Muscle layer of duodenum (tissue), 2 donors: ENCODE measurements around the gene RECK.
A peak's percentile ranks its signal among the peaks of the same experiment; 100 is the strongest.

Experiments used
- H3K27ac ChIP-seq: one replicate; pipeline ENCODE4 v1.7.0; 2013; ENCODE audit warnings: mild to moderate bottlenecking, low read length
- H3K27me3 ChIP-seq: one replicate; pipeline ENCODE4 v1.7.0; 2013; ENCODE audit warnings: low read depth, mild to moderate bottlenecking, control low read depth, low read length
- H3K36me3 ChIP-seq, 2 donors: one replicate each; pipeline ENCODE4 v1.7.0; 2013; ENCODE audit warnings: low read length in 2 of 2, control low read depth in 1 of 2, mild to moderate bottlenecking in 1 of 2; ENCODE audit not compliant: insufficient read depth in 2 of 2, control insufficient read depth in 1 of 2
- H3K4me1 ChIP-seq, 2 donors: one replicate each; pipeline ENCODE4 v1.7.0; 2013; ENCODE audit warnings: low read length in 2 of 2, mild to moderate bottlenecking in 2 of 2, control low read depth in 1 of 2, moderate library complexity in 1 of 2; ENCODE audit not compliant: insufficient read depth in 2 of 2, control insufficient read depth in 1 of 2
- H3K4me3 ChIP-seq, 2 donors: one replicate each; pipeline ENCODE4 v1.7.0; 2013; ENCODE audit warnings: low read length in 2 of 2, low read depth in 1 of 2, mild to moderate bottlenecking in 1 of 2
- H3K9me3 ChIP-seq, 2 donors: one replicate each; pipeline ENCODE4 v1.7.0; 2013; ENCODE audit warnings: low read length in 2 of 2, control low read depth in 1 of 2, mild to moderate bottlenecking in 1 of 2; ENCODE audit not compliant: control insufficient read depth in 1 of 2
- donor health status: healthy.

The RECK gene

GRCh38 chr9:36141761-36142160 lies 105.0 kb downstream of the RECK start:
- peak overlapping the region; percentile 87 for H3K27ac ChIP-seq
- no peaks in the 10 kb centered on the region for H3K36me3 ChIP-seq
- H3K4me3 ChIP-seq, result peak overlapping the region in 1 of 2 donors; percentile 48
- H3K9me3 ChIP-seq, result no peaks in the 10 kb centered on the region
- H3K4me1 ChIP-seq, result peaks cover 40 to 77% of the 10 kb centered on the region in 2 donors
- no peaks in the 10 kb centered on the region for H3K27me3 ChIP-seq

DNA sequence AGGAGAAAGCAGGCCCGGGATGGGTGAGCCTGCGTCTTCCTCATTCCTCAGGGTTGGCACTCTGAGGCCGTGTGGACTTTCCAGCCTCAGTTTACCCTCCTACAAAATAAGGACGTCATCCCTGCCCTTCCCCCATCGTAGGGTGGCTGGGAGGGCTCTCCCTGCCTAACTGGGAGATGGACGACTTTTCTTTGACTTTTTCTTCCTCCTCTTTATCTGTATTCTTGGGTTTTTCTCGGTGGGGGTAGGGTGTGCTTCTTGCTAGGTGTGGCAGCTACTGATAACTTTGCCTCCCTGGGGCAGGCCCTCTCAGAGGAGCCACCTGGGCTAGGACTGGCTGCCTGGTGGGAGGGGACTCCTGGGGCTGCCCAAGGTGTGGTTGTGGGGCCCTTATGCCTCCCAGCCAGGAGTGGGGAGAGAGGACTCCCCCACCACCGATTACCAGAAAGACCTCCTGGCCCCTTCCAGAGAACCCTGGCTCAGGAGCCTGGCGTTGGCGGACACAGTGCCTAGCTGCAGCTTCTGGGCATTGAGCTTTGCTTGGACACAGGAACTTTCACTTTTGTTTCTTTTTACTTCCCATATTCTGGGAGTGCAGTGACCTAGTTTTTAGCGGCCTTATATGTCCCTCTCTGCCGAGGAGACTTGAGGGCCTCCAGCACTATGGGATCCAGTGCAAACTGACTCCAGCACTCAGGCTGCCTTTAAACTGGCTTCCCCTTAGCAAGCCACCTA lies 106.0 kb downstream of the RECK start:
- Histone ChIP-seq H3K27me3 (no peaks in the 10 kb centered on the region), H3K4me1 (peaks cover 42 to 85% of the 10 kb centered on the region in 2 donors), H3K9me3 (no peaks in the 10 kb centered on the region), H3K27ac (peak overlapping the region; percentile 87), H3K4me3 (peak overlapping the region; percentile 48 to 52), H3K36me3 (no peaks in the 10 kb centered on the region)

- Histone ChIP-seq H3K36me3 (no peaks in the 10 kb centered on the region), H3K4me1 (peaks cover 46 to 85% of the 10 kb centered on the region in 2 donors), H3K4me3 (peak overlapping the region; percentile 48 to 52), H3K9me3 (no peaks in the 10 kb centered on the region), H3K27me3 (no peaks in the 10 kb centered on the region), H3K27ac (peak overlapping the region; percentile 87)
Observed at GRCh38 chr9:36143245-36143641, 106.5 kb downstream of the RECK start.

DNA sequence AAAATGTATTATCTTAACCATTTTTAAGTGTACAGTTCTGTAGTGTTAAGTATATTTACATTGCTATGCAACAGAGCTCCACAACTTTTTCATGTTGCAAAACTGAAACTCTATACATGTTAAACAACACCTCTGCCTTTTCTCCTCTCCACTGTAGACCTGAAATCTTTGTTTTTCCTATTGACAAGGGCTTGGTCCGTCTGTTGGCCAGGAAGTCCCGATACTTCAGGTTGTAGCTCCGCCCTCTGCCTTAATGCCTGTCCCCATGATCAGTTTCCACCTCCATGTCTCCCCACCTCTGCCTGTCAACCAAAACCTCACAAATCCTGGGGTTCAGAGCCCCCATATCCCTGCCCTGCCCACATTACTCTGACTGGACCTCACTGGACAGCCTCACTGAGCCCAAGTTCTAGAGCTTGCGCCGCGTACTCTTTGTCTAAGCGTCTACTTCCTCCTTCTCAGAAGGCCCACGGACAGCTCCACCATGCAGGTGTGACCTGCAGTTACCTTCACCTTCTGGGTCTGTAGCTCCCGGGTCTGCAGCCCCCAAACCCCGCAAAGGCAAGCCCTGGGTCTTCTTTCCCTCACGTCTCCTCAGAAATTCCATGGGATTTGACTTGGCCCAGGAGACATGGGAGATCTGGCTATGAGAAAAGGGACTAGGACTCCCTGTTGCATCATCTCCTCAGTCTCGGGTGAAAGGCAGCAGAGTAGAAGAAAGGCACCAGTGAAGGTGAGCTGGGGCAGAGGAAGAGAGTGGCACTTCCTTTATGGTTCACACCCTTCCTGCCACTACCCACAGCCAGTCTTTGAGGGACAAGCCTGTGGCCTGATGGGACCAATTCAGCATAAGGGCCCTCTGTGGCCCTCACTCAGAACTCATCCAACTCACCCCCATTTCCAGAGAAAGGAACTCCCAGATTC lies 107.9 kb downstream of the RECK start:
- Histone ChIP-seq H3K36me3 (peaks cover 0 to 5% of the 10 kb centered on the region in 2 donors), H3K4me1 (peaks cover 54 to 85% of the 10 kb centered on the region in 2 donors)

GRCh38 chr9:36145970-36146369 lies 109.3 kb downstream of the RECK start:
- Histone ChIP-seq H3K27me3 (no peaks in the 10 kb centered on the region), H3K9me3 (no peaks in the 10 kb centered on the region), H3K36me3 (peaks cover 0 to 5% of the 10 kb centered on the region in 2 donors), H3K4me1 (peaks cover 45 to 82% of the 10 kb centered on the region in 2 donors), H3K27ac (no peak overlapping the region), H3K4me3 (no peak overlapping the region)

More for the DNA sequence above, 107.9 kb downstream of the RECK start:
- Histone ChIP-seq H3K27ac (peak overlapping the region; percentile 6), H3K27me3 (no peaks in the 10 kb centered on the region), H3K9me3 (no peaks in the 10 kb centered on the region), H3K4me3 (peak overlapping the region in 1 of 2 donors; percentile 1)

DNA sequence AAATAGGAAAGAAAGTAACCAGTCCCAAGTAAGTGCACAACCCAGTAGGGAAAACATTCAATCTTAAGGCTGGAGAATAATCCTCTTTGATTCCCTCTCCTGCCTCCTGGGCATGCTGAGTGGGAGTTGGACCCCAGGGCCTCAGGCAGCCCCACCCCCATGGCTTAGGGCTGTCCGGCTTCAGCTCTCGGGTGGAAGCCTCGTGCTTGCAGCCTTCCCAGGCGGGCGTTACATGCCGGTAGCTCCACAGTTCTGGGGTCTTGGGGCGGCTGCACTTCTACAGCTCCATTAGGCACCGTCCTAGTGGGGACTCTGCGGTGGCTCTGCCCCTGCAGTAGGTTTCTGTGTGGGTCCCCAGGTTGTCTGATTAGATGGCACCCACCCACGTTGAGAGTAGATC lies 109.9 kb downstream of the RECK start:
- H3K36me3 ChIP-seq, result peaks cover 0 to 10% of the 10 kb centered on the region in 2 donors
- no peak overlapping the region for H3K4me3 ChIP-seq
- no peaks in the 10 kb centered on the region for H3K9me3 ChIP-seq
- no peaks in the 10 kb centered on the region for H3K27me3 ChIP-seq
- H3K4me1 ChIP-seq, result peaks cover 38 to 78% of the 10 kb centered on the region in 2 donors
- H3K27ac ChIP-seq, result no peak overlapping the region

DNA sequence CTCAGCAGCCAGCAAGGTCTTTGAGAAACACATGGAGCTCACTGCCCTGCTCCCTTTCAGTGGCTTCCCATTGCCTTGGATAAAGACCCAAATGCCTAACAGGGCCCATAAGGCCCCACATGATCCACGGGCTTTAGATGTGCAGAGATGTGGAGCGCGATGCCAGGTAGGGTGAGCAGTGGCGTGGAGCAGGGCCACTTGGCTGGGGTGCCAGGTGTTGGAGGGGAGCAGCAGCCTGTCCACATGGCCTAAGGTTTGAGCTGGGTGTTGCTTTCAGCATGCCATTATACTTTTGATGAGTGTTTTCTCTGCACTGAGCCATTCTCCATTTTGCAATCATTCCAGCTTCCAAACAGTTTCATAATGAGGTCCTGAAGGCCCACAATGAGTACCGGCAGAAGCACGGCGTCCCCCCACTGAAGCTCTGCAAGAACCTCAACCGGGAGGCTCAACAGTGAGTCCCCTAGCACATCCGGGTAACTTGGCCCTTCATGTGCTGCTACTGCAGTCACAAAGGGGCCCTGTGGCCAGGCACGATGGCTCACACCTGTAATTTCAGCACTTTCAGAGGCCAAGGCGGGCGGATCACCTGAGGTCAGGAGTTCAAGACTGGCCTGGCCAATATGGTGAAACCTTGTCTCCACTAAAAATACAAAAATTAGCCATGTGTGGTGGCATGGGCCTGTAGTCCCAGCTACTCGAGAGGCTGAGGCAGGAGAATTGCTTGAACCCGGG lies 110.9 kb downstream of the RECK start:
- no peak overlapping the region for H3K27ac ChIP-seq
- H3K36me3 ChIP-seq, result peaks cover 0 to 15% of the 10 kb centered on the region in 2 donors
- H3K4me1 ChIP-seq, result peaks cover 39 to 74% of the 10 kb centered on the region in 2 donors
- H3K4me3 ChIP-seq, result no peak overlapping the region
- H3K9me3 ChIP-seq, result no peaks in the 10 kb centered on the region
- H3K27me3 ChIP-seq, result no peaks in the 10 kb centered on the region

- Histone ChIP-seq H3K9me3 (no peaks in the 10 kb centered on the region), H3K27me3 (no peaks in the 10 kb centered on the region), H3K4me1 (peaks cover 33 to 75% of the 10 kb centered on the region in 2 donors), H3K36me3 (peaks cover 0 to 15% of the 10 kb centered on the region in 2 donors), H3K4me3 (peak overlapping the region; percentile 22 to 46), H3K27ac (peak overlapping the region; percentile 59)
Observed at GRCh38 chr9:36148311-36149051, 111.8 kb downstream of the RECK start.

DNA sequence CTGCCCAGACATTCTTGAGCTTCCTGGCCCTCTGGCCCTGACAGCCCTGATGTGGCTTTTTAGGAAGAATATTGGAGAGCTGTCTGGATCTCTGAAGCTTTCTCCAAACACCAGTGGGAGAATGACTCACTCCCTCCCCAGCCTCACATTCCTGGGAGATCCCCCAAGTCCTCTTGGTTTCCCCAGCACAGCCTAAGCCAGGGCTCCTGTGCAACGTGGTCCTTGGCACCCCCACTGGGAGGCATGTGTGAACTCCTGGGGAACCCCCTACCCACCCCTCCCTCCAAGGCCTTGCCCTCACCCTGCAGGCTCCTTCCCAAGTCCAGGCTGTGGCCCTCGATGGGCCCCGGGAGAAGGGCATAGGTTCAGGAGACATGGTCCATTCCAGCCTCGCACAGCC lies 112.5 kb downstream of the RECK start:
- H3K9me3 ChIP-seq, result no peaks in the 10 kb centered on the region
- H3K27me3 ChIP-seq, result no peaks in the 10 kb centered on the region
- peaks cover 31 to 71% of the 10 kb centered on the region in 2 donors for H3K4me1 ChIP-seq
- H3K27ac ChIP-seq, result peak overlapping the region; percentile 59
- H3K4me3 ChIP-seq, result peak overlapping the region; percentile 22 to 33
- H3K36me3 ChIP-seq, result peaks cover 0 to 15% of the 10 kb centered on the region in 2 donors

DNA sequence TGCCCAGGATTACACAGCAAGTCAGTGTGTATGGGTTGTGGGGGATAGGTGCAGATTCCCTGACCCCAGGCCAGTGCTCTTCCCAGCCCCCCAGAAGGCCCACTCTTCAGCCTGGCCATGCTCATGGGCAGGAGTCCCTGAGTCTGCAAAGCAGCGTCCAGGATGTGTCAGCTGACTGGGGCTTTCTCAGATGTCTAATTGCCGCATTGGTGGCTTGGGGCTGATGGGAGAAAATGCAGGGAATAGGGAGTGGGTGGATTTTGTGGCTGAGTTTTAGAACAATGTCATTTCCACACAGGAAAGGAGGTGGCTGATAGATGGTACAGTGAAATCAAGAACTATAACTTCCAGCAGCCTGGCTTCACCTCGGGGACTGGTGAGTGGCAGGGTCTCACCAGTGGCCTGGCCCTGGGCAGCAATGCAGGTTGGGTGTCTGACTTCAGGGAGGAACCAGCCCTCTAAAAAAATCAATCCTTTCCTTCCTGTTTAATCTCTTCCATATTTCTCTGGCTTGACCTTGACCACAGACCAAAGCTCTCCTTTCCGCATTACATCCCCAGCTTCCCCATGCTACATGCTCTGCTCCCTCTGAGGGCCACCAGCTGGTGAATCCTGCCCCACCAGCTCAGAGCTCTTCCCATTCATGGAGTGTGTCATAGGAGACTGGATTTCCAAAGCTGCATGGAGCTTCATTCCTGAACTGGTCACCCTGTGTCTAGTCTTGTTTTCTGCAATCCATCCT lies 114.0 kb downstream of the RECK start:
- Histone ChIP-seq H3K4me1 (peaks cover 28 to 76% of the 10 kb centered on the region in 2 donors), H3K4me3 (no peak overlapping the region), H3K36me3 (peaks cover 0 to 15% of the 10 kb centered on the region in 2 donors), H3K27me3 (no peaks in the 10 kb centered on the region), H3K9me3 (no peaks in the 10 kb centered on the region), H3K27ac (peak overlapping the region; percentile 47)
